ENCODE data around the gene KIR2DL3. TPM values are rescaled to one million over a fixed set of nuclear protein-coding genes. Genes with fewer than 3 reads are reported as not detected.
"Not testable (repeated sequence)": the region's sequence is repeated elsewhere in the genome, so short reads cannot be mapped to it uniquely, and the experiment has no call there.

Gene KIR2DL3
- total RNA-seq, 2 donors from 2014 or later: not detected

DNA sequence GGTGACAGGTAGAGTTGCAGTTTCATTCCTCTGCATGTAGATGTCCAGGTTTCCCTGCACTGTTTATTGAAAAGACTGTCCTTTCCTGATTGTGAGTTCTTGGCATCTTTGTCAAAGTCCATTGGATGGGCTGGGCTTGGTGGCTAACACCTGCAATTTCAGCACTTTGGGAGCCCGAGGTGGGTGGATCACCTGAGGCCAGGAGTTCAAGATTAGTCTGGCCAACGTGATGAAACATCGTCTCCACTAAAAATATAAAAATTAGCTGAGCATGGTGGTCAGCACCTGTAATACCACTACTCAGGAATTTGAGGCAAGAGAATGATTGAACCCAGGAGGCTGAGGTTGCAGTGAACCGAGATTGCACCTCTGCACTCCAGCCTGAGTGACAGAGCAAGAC, 39.5 kb downstream of the KIR2DL3 start:
- H3K4me1 ChIP-seq (replicated peaks); H3K9me3 ChIP-seq; DNase-seq (ENCODE audit: low spot score); H3K36me3 ChIP-seq; H3K27me3 ChIP-seq (replicated peaks; ENCODE audit: insufficient read depth); H3K27ac ChIP-seq; H3K4me3 ChIP-seq; intact Hi-C loops (cut with DNase I): not testable (repeated sequence)
- WGBS: 67% methylated on average over 4 of the region's 4 CpGs

DNA sequence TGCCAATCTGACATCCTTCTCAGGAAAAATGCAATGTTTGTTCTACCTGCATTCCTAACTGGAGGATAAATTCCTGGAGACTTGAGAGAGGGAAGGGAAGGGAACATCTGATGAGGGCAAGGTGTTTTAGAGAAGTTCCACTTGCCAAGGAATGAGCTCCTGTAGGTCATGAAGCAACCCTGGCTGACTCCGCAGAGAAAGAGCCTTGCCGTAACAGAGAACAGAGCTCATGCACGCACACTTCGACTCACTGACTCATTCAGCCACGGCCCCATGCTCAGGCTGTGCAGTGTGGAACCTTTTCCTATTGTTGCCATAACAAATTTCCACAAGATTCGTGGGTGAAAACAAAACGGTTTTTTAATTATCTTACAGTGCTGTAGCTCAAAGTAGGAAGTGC, 40.6 kb downstream of the KIR2DL3 start:
- WGBS: 84% methylated on average over 7 of the region's 7 CpGs
- H3K4me3 ChIP-seq; DNase-seq (ENCODE audit: low spot score); H3K4me1 ChIP-seq (replicated peaks); H3K27ac ChIP-seq; H3K9me3 ChIP-seq; intact Hi-C loops (cut with DNase I); H3K27me3 ChIP-seq (replicated peaks; ENCODE audit: insufficient read depth); H3K36me3 ChIP-seq: not testable (repeated sequence)

DNA sequence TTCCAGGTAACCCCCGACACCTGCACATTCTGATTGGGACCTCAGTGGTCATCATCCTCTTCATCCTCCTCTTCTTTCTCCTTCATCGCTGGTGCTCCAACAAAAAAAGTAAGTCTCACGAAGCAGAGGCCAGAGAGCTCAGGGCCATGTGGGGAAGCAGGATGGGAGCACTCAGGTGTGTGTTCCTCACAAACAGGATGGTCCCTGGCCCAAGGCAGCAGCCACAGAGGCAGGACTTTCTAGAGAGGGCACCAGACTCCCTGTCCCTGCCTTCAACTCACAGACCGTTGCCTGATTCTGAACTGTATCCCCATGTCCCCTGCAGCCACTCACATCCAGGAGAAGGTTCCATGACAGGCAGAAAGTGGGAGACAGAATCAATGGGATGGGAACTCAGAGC, 44.6 kb downstream of the KIR2DL3 start:
- not testable (repeated sequence) for DNase-seq (ENCODE audit: low spot score)

DNA sequence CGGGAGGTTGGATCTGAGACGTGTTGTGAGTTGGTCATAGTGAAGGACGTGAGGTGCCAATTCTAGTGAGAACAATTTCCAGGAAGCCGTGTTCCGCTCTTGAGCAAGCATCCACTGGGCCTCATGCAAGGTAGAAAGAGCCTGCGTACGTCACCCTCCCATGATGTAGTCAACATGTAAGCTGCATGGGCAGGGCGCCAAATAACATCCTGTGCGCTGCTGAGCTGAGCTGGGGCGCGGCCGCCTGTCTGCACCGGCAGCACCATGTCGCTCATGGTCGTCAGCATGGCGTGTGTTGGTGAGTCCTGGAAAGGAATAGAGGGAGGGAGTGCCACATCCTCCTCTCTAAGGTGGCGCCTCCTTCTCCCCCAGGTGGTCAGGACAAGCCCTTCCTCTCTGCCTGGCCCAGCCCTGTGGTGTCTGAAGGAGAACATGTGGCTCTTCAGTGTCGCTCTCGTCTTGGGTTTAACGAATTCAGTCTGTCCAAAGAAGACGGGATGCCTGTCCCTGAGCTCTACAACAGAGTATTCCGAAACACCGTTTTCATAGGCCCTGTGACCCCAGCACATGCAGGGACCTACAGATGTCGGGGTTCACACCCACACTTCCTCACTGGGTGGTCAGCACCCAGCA, 47.9 kb downstream of the KIR2DL3 start:
- not testable (repeated sequence) for H3K4me3 ChIP-seq
- WGBS: 86% methylated on average over 24 of the region's 24 CpGs

More for the DNA sequence above, 44.6 kb downstream of the KIR2DL3 start:
- H3K4me3 ChIP-seq; H3K36me3 ChIP-seq; H3K4me1 ChIP-seq (replicated peaks); H3K9me3 ChIP-seq; H3K27me3 ChIP-seq (replicated peaks; ENCODE audit: insufficient read depth); intact Hi-C loops (cut with DNase I); H3K27ac ChIP-seq: not testable (repeated sequence)
- 78% methylated on average over 4 of the region's 4 CpGs for WGBS

DNA sequence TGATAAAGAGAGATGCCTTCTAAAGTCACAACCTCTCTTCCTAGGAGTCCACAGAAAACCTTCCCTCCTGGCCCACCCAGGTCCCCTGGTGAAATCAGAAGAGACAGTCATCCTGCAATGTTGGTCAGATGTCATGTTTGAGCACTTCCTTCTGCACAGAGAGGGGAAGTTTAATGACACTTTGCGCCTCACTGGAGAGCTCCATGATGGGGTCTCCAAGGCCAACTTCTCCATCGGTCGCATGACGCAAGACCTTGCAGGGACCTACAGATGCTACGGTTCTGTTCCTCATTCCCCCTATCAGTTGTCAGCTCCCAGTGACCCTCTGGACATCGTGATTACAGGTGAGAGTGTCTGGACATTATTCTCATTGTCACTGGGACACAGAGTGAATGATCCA, 49.8 kb downstream of the KIR2DL3 start:
- DNase-seq (ENCODE audit: low spot score); H3K27ac ChIP-seq; H3K4me1 ChIP-seq (replicated peaks); H3K4me3 ChIP-seq; intact Hi-C loops (cut with DNase I); H3K9me3 ChIP-seq; H3K36me3 ChIP-seq; H3K27me3 ChIP-seq (replicated peaks; ENCODE audit: insufficient read depth): not testable (repeated sequence)
- WGBS: 82% methylated on average over 6 of the region's 6 CpGs

More for the DNA sequence above, 47.9 kb downstream of the KIR2DL3 start:
- DNase-seq (ENCODE audit: low spot score); H3K9me3 ChIP-seq; H3K27ac ChIP-seq; intact Hi-C loops (cut with DNase I); H3K27me3 ChIP-seq (replicated peaks; ENCODE audit: insufficient read depth); H3K36me3 ChIP-seq; H3K4me1 ChIP-seq (replicated peaks): not testable (repeated sequence)

DNA sequence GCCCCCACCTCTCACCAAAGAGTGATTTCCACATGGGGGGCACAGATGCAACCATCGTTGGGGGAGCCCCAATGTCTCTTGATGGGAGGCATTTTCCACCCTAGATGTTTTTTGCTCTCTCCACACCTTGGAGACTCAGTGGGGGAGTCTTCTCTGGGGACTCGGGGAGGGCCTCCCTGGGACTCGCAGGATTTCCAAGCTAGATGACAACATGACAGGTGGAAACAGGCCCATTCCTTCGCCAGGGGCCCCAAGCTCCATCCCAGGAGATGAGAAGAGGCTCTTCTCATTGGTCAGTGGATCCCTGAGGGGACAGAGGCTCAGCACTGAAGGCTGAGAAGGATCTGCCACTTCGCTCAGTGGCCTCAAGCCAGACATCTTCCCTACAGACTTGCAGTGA, 52.4 kb downstream of the KIR2DL3 start:
- no peaks in the 10 kb centered on the region for H3K9me3 ChIP-seq
- no peak overlapping the region for H3K4me3 ChIP-seq
- no peak for TF ChIP-seq POLR2AphosphoS5 (IDR thresholded peaks at IDR 0.05)
- TF ChIP-seq, protein P1, sequence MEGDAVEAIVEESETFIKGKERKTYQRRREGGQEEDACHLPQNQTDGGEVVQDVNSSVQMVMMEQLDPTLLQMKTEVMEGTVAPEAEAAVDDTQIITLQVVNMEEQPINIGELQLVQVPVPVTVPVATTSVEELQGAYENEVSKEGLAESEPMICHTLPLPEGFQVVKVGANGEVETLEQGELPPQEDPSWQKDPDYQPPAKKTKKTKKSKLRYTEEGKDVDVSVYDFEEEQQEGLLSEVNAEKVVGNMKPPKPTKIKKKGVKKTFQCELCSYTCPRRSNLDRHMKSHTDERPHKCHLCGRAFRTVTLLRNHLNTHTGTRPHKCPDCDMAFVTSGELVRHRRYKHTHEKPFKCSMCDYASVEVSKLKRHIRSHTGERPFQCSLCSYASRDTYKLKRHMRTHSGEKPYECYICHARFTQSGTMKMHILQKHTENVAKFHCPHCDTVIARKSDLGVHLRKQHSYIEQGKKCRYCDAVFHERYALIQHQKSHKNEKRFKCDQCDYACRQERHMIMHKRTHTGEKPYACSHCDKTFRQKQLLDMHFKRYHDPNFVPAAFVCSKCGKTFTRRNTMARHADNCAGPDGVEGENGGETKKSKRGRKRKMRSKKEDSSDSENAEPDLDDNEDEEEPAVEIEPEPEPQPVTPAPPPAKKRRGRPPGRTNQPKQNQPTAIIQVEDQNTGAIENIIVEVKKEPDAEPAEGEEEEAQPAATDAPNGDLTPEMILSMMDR (IDR thresholded peaks at IDR 0.05): no peak
- no peak for TF ChIP-seq POLR2A (IDR thresholded peaks at IDR 0.05)
- no peak for DNase-seq (ENCODE audit: low spot score)
- no peaks in the 10 kb centered on the region for H3K36me3 ChIP-seq
- no peaks in the 10 kb centered on the region for H3K4me1 ChIP-seq (replicated peaks)
- intact Hi-C loops (cut with DNase I): no loop called here
- no peaks in the 10 kb centered on the region for H3K27me3 ChIP-seq (replicated peaks; ENCODE audit: insufficient read depth)
- H3K27ac ChIP-seq: no peak overlapping the region
- 66% methylated on average over 5 of the region's 5 CpGs for WGBS

DNA sequence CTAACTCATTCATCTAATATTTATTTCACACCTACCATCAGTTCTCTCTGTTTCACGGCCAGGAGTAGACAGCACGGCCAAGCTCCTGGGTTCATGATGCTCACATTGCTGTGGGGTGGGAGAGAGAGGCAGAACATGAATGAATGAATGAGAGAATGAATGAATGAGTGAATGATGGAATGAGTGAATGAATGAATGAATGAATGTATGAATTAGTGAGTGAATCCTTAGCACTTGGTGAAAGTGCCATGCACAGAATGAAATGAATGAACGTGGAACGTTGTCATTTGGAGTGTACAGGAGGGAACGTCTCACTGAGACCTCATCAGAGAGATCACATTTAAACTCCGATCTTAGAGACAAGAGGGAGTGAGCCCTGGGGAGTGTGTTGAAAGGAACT, 53.2 kb downstream of the KIR2DL3 start:
- no peaks in the 10 kb centered on the region for H3K9me3 ChIP-seq
- no peak overlapping the region for H3K27ac ChIP-seq
- H3K4me3 ChIP-seq: no peak overlapping the region
- no peaks in the 10 kb centered on the region for H3K27me3 ChIP-seq (replicated peaks; ENCODE audit: insufficient read depth)
- TF ChIP-seq, protein P1 (IDR thresholded peaks at IDR 0.05): no peak
- TF ChIP-seq POLR2A (IDR thresholded peaks at IDR 0.05) (no peak), POLR2AphosphoS5 (IDR thresholded peaks at IDR 0.05) (no peak)
- WGBS: 79% methylated on average over 6 of the region's 6 CpGs
- DNase-seq (ENCODE audit: low spot score): no peak
- H3K36me3 ChIP-seq: no peaks in the 10 kb centered on the region
- intact Hi-C loops (cut with DNase I): no loop called here
- no peaks in the 10 kb centered on the region for H3K4me1 ChIP-seq (replicated peaks)
